HG03565 (cell line): ENCODE data around the gene HLA-DOA.

Source experiments
- ATAC-seq: cut with Tn5 transposase; IDR thresholded peaks from one replicate; pipeline ENCODE4 v1.9.1; 2021; ENCODE audit warnings: mild to moderate bottlenecking, moderate library complexity; ENCODE audit not compliant: unreplicated experiment

Gene HLA-DOA

DNA sequence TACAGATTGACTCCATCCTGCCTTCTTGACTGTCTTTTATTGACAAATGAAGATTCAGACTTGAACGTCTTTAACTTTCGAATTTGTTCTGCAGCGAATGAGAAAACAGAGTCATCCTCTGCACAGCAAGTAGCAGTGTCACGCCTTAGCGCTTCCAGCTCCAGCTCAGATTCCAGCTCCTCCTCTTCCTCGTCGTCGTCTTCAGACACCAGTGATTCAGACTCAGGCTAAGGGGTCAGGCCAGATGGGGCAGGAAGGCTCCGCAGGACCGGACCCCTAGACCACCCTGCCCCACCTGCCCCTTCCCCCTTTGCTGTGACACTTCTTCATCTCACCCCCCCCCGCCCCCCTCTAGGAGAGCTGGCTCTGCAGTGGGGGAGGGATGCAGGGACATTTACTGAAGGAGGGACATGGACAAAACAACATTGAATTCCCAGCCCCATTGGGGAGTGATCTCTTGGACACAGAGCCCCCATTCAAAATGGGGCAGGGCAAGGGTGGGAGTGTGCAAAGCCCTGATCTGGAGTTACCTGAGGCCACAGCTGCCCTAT, 28.8 kb downstream of the HLA-DOA start:
- no peak for ATAC-seq

DNA sequence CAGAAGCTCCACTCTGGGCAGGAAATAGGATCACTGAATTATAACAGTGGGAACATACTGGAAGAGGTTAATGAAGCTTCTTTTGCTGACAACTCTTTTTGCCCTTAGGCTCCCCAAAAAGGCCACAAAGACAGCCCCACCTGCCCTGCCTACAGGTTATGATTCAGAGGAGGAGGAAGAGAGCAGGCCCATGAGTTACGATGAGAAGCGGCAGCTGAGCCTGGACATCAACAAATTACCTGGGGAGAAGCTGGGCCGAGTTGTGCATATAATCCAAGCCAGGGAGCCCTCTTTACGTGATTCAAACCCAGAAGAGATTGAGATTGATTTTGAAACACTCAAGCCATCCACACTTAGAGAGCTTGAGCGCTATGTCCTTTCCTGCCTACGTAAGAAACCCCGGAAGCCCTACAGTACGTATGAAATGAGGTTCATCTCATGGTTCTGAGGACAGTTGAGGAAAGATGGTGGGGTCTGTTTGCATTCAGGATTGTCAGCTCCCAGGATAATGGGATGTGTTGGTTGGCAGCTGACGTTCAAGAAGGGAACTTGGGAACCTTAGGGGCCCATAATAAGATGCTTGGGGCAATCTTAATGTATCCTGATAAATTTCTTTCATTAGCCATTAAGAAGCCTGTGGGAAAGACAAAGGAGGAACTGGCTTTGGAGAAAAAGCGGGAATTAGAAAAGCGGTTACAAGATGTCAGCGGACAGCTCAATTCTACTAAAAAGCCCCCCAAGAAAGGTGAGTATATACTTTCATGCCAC, 29.5 kb downstream of the HLA-DOA start:
- ATAC-seq, result no peak

DNA sequence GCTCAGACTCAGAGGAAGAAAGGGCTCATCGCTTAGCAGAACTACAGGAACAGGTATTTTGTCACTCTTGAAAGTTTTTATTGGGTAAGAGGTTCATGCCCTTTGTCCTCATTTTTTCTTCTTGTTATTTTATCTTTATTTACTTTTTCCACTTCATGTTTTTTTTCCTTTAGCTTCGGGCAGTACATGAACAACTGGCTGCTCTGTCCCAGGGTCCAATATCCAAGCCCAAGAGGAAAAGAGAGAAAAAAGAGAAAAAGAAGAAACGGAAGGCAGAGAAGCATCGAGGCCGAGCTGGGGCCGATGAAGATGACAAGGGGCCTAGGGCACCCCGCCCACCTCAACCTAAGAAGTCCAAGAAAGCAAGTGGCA, 31.5 kb downstream of the HLA-DOA start:
- ATAC-seq, result no peak

DNA sequence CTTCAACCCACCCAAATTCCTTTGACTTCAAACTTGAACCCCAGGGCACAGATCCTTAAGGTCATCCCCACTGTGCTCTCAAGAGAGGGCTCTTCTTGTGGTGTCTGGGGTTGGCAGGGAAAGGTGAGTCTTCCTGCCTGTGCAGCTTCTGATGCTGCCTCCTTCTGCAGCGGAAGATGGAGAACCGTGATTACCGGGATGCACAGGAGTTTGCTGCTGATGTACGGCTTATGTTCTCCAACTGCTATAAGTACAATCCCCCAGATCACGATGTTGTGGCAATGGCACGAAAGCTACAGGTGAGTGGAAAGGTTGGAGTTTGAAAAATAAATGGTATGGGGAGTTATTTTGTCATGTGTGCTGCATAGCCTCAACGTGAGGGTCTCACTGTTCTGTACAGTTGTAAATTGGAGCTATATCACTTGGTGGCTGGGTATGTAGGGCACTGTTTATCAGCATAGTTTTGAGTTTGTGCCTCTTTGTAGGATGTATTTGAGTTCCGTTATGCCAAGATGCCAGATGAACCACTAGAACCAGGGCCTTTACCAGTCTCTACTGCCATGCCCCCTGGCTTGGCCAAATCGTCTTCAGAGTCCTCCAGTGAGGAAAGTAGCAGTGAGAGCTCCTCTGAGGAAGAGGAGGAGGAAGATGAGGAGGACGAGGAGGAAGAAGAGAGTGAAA, 32.0 kb downstream of the HLA-DOA start:
- ATAC-seq, result no peak

- ATAC-seq, result no peak
These were observed 32.9 kb downstream of the HLA-DOA start for GRCh38 chr6:32976334-32977069.

GRCh38 chr6:32975886-32976285, 33.5 kb downstream of the HLA-DOA start:
- ATAC-seq, result no peak

- no peak for ATAC-seq
These were observed 34.7 kb downstream of the HLA-DOA start for GRCh38 chr6:32974541-32975308.

- ATAC-seq, result no peak
These were observed 35.4 kb downstream of the HLA-DOA start for GRCh38 chr6:32974016-32974333.

DNA sequence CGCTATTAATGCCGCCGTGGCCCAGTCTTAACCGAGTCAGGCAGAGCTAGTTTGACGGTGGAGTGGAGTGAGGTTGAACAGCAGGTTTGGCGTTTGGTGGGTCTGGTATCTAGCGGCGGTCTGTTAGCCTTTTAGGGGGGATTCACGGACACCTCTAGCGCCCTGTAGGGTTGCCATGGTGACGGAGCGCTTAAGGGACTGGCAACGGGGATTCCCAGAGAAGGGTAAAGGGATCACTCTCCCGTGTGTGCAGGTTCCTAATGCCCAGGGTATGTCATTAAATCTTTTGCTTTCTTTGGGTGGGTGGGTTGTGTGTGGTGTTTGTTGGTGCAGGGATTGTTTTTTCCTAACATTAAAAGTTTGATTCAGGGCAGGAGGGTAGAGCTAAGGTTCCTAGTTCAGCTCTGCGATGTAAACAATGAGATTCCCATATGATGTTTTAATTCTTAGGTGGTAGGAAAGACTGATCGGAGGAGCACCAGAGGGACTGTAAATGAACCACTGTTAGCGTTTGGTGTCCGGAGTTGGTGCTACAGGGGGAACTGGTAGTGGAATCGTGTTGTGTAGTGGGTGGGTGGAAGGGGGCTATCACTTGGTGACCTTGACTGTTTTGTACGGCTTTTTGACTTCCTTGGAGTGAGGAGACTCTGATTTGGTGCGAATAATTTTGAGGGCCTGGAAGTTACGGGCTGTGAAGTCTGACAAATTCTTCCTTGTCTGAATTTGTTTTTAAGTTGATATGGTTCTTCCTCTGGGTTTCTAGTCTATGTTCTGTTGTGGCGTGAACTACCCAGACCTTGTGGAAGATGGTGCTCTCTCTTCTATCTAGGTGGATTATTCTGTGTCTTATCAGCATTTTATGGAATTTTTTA, 36.0 kb downstream of the HLA-DOA start:
- ATAC-seq, result no peak

DNA sequence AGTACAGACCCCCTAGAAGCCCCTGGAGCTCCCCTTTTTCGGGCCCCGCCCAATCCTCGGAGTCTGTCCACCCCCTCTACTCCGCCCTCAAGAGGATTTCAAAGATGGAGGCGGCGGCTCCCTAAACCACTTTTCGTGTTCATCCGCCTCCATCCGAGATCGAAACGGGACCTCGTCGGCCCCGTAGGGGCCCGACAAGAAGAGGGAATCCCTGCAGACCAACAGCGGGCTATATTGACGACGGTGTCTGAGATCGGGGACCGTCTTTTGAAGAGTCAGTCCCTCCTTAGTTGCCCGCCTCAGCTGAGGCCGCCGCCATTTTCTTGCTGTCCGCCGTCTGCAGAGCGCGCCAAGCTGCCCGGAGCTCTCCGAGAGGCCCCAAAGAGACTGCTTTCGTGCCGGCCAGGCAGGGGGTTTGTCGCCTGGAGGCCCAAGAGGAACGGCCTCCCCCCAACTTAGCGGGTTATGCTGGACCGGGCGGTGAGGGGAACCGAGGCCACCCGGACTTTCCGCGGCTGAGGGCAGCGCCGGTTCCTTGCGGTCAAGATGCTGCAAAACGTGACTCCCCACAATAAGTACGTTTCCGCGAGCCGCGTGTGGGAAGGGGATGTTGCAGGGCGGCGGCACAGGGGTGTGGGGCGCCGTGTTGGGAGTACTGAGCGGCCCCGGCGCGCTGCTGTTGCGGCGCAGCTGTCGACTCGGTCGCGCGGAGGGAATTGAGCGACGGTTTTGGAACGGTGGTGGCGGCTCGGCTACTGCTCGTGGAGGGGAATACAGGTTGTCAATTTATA, 36.8 kb downstream of the HLA-DOA start:
- ATAC-seq, result no peak

DNA sequence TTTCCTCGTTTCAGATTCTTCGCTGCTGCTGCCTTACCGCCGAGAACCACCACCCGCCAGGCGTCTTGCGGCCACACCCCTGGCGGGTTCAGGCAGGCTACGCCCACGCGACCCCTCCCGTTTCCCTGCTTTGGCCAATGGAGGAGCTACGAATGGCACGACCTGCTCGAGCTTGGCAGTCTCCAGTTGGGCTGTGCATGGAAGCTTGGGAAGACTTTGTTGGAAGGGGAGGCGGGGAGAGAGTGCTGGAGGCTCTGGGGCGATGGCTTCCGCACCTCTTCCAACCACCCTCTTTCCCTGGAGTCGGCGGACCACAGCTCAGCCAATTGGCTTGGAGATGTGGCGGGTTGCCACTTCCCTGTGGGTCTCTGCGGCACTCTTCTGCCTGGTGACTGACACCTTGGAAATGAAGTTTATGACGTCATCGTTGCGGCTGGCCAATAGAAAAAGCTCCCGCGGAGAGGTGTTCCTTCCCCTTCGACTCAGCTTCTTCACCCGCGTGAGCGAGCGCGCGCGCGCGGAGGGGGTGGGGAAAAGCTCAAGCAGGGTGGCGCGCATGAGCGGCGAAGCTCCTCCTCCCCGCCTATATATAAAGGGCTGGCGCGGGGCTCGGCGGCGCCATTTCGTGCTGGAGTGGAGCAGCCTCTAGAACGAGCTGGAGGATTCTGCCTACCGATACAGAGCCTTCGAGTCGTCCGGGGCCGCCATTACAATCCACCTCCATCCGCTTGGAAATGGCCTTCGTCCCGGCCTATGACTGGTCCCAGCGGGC, 37.6 kb downstream of the HLA-DOA start:
- ATAC-seq, result peak; percentile 34

- ATAC-seq, result no peak
These were observed 38.2 kb downstream of the HLA-DOA start for GRCh38 chr6:32971242-32971580.

- ATAC-seq, result no peak
These were observed 38.8 kb downstream of the HLA-DOA start for GRCh38 chr6:32970413-32971241.

GRCh38 chr6:32969685-32970412, 39.5 kb downstream of the HLA-DOA start:
- ATAC-seq, result no peak

DNA sequence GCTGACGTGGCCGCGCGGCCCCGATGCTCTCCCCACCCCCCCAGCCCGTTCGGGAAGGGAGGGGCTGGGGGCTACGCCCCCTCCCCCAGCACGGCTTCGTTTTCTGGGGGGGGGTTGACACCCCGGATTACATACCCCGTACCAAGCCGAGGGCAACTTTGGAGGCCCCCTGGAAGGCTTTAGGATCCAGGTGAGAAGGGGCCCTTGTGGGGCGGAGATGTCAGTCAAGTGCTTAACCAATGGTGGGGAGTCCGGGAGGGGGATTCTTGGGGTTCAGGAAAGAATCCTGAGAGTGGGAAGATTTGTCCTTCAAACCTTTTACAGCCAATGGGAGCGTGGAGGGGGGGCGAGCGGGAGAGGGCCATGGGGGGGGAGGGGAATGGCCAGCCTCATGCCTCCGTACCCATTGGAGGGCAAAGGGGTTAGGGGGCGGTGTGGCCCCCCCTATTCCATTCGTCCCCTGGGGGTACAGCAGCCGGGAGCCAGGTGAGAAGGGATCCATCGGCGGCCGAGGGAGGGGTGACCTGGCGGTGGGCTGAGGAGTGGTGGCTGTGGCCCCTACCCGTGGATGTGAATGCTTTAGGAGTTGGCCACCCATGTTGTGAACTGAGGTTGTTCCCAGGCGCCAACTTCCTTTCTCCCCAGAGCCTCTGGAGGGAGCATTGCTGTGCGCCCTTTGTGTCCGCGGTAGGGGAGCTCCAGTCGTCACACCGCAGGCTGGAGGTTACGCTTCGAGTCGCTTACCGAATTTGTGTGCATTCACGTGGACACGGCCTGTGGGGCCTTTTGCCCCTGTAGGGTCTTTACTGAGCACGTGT, 40.3 kb downstream of the HLA-DOA start:
- ATAC-seq, result no peak
